HL-60 (cell line): ENCODE data around the gene COL23A1.
A peak's percentile ranks its signal among the peaks of the same experiment; 100 is the strongest.

ENCODE experiments used
- DNase-seq, 2 experiments: peaks; one replicate each; pipeline ENCODE4 v3.0.0-alpha.2; 2010 to 2020; ENCODE audit warnings: low read depth in 1 of 2, low spot score in 1 of 2
- H3K27ac ChIP-seq: fragments of 250-450 bp; sonication (Bioruptor Pico); replicated peaks from 2 replicates; pipeline ENCODE4 v1.5.1; 2020; ENCODE audit warnings: mild to moderate bottlenecking, moderate library complexity
- H3K27me3 ChIP-seq: fragments of 250-450 bp; sonication (Bioruptor Pico); 2 replicates; pipeline ENCODE4 v1.5.1; 2021; ENCODE audit warnings: mild to moderate bottlenecking, moderate library complexity; ENCODE audit not compliant: insufficient read depth, poor library complexity, severe bottlenecking
- H3K4me3 ChIP-seq: replicated peaks from 2 replicates; pipeline ENCODE4 v1.5.1; 2011; ENCODE audit warnings: mild to moderate bottlenecking, control low read depth, low read length; ENCODE audit not compliant: insufficient read depth
- CTCF ChIP-seq: IDR thresholded peaks from one replicate; pipeline ENCODE4 v1.5.1; 2011; ENCODE audit warnings: low read length, control low read depth, inconsistent platforms; ENCODE audit not compliant: insufficient read depth
- GABPA ChIP-seq: IDR thresholded peaks from 2 replicates; pipeline ENCODE4 v1.6.1; 2012; ENCODE audit warnings: low read depth
- POLR2AphosphoS5 ChIP-seq: IDR thresholded peaks from 2 replicates; pipeline ENCODE4 v1.6.1; 2012; ENCODE audit warnings: low read depth
- REST ChIP-seq: IDR thresholded peaks from 2 replicates; pipeline ENCODE4 v1.6.1; 2012; ENCODE audit warnings: low read depth; ENCODE audit not compliant: insufficient replicate concordance
- SPI1 ChIP-seq: IDR thresholded peaks from 2 replicates; pipeline ENCODE4 v1.6.1; 2012; ENCODE audit warnings: low read depth, mild to moderate bottlenecking, borderline replicate concordance

Gene COL23A1

GRCh38 chr5:178366998-178367735, 223.0 kb downstream of the COL23A1 start:
- no peak for TF ChIP-seq REST
- no peak for TF ChIP-seq CTCF
- no peak for TF ChIP-seq SPI1
- TF ChIP-seq POLR2AphosphoS5, result no peak
- TF ChIP-seq GABPA, result no peak
- no peak for DNase-seq
- Histone ChIP-seq H3K27me3 (no peaks in the 10 kb centered on the region), H3K4me3 (no peak overlapping the region), H3K27ac (no peak overlapping the region)

- no peak for TF ChIP-seq POLR2AphosphoS5
- TF ChIP-seq CTCF, result no peak
- TF ChIP-seq SPI1, result no peak
- no peak for TF ChIP-seq GABPA
- TF ChIP-seq REST, result no peak
- H3K27me3 ChIP-seq, result no peaks in the 10 kb centered on the region
- no peak overlapping the region; the same call in 1 of the 2 replicates for H3K27ac ChIP-seq
- DNase-seq, result no peak
- H3K4me3 ChIP-seq, result no peak overlapping the region
Measured at GRCh38 chr5:178365501-178366440, 224.4 kb downstream of the COL23A1 start.

DNA sequence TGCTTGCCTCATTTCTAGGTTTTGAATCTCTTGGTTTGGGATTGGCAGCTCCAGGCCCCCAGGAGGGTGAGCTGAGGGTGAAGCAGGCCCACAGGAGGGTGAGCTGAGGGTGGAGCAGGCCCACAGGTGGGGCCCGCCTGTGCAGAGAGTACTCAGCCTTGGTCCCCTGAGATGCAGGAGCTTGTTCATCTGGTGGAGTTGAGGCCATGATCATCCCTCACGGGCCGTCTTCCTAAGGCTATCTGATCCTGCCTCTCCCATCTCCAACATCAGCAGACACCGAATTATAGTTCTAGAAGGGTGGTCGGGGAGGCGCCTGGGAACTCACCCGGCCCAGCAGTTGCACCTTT, 225.9 kb downstream of the COL23A1 start:
- no peak for DNase-seq
- H3K27ac ChIP-seq, result peak overlapping the region; percentile 50
- H3K4me3 ChIP-seq, result no peak overlapping the region
- no peak for TF ChIP-seq POLR2AphosphoS5
- no peak for TF ChIP-seq GABPA
- no peak for TF ChIP-seq REST
- no peak for TF ChIP-seq CTCF
- no peak for TF ChIP-seq SPI1
- no peaks in the 10 kb centered on the region for H3K27me3 ChIP-seq
